Measurements from ENCODE around the gene ACSM6.
"Not testable (repeated sequence)": the region's sequence is repeated elsewhere in the genome, so short reads cannot be mapped to it uniquely, and the experiment has no call there.

Gene ACSM6, protein sequence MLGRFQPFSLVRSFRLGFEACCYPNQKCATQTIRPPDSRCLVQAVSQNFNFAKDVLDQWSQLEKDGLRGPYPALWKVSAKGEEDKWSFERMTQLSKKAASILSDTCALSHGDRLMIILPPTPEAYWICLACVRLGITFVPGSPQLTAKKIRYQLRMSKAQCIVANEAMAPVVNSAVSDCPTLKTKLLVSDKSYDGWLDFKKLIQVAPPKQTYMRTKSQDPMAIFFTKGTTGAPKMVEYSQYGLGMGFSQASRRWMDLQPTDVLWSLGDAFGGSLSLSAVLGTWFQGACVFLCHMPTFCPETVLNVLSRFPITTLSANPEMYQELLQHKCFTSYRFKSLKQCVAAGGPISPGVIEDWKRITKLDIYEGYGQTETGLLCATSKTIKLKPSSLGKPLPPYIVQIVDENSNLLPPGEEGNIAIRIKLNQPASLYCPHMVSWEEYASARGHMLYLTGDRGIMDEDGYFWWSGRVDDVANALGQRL

DNA sequence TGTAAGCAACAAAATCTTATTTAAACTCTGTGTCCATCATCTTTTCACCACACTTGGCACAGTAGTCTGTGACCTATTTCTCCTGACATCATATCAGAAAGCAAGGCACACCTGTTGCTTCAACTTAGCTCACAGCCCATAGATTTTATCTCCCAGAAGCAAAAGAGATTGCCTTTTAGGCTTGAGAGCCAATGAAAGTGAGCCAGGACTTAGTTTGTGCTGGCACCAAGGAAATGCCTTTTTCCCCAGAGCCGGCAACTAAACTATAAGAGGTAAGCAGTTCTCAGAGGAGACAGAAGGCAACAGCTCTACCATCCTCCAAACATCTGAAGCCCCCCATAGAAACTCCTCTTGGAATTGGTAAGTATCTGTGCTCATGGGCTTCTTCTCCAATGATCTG, at the start of gene ACSM6:
ACSM6 (plus strand) TSS at position 295 of the 400 bp plus-strand sequence. CDS start 248 bp downstream, outside the sequence.
- DNase-seq (ENCODE audit: low read depth, low spot score): no peak
- H3K27ac ChIP-seq: no peak within 1 kb of the TSS

- no peak for DNase-seq (ENCODE audit: low read depth, low spot score)
- H3K27ac ChIP-seq: no peak overlapping the region
Measured at GRCh38 chr10:95168694-95169093, 25.3 kb upstream of the ACSM6 start.

GRCh38 chr10:95169522-95169921, 24.5 kb upstream of the ACSM6 start:
- no peak for DNase-seq (ENCODE audit: low read depth, low spot score)
- no peak overlapping the region for H3K27ac ChIP-seq

GRCh38 chr10:95170790-95171189, 23.2 kb upstream of the ACSM6 start:
- no peak for DNase-seq (ENCODE audit: low read depth, low spot score)
- no peak overlapping the region for H3K27ac ChIP-seq

GRCh38 chr10:95171336-95171735, 22.7 kb upstream of the ACSM6 start:
- H3K27ac ChIP-seq: no peak overlapping the region
- DNase-seq (ENCODE audit: low read depth, low spot score): no peak

DNA sequence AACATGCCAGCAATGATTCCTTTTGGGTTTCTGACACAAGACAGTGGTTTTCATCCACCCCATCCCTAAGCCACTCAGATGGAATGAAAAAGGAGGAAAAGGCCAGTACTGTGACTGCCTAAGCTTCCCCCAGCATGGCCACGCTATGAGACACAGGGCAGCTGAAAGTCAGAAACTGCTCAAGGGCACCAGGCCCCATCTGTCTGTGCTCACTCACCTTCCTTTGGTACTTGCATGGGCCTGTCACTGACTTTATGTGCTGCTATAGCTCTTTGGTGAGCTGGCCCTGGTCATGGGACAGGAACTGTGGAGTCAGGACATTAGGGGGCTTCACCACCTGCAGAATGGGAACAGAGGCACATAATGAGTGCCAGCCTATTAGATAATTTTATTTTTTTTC, 21.2 kb upstream of the ACSM6 start:
- peak; percentile 20 for DNase-seq (ENCODE audit: low read depth, low spot score)

GRCh38 chr10:95176101-95176500, 17.9 kb upstream of the ACSM6 start:
- no peak overlapping the region for H3K27ac ChIP-seq
- no peak for DNase-seq (ENCODE audit: low read depth, low spot score)

More for the DNA sequence above, 21.2 kb upstream of the ACSM6 start:
- no peak overlapping the region for H3K27ac ChIP-seq

GRCh38 chr10:95177429-95177828, 16.6 kb upstream of the ACSM6 start:
- no peak overlapping the region for H3K27ac ChIP-seq
- no peak for DNase-seq (ENCODE audit: low read depth, low spot score)

GRCh38 chr10:95178266-95178665, 15.8 kb upstream of the ACSM6 start:
- DNase-seq (ENCODE audit: low read depth, low spot score): no peak
- no peak overlapping the region for H3K27ac ChIP-seq

- DNase-seq (ENCODE audit: low read depth, low spot score): no peak
Measured at GRCh38 chr10:95178797-95179196, 15.2 kb upstream of the ACSM6 start.

DNA sequence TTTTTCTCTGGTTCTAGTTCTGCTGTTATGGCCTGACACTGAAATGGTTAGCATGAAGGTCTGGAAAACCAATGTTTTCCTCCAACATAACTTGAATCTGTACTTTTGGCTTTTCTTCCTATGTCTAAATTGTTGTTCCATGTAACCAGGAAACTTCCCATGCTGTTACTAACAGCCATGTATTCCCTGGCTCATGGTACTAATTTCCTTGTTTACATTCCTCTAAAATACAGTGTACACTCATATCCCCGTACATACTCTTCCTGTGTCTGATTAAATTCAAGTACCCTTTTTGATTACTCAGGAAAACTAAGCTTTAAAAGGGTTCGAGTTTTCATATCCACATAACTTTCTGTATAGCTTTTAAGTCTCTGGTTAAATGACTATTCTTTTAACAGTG, 12.3 kb upstream of the ACSM6 start:
- peak overlapping the region; percentile 6 for H3K27ac ChIP-seq
- no peak for DNase-seq (ENCODE audit: low read depth, low spot score)

More at GRCh38 chr10:95178797-95179196, 15.2 kb upstream of the ACSM6 start:
- no peak overlapping the region for H3K27ac ChIP-seq

- peak; percentile 16 for DNase-seq (ENCODE audit: low read depth, low spot score)
- H3K27ac ChIP-seq: peak overlapping the region; percentile 44
Measured at GRCh38 chr10:95183271-95184230, 10.5 kb upstream of the ACSM6 start.

- H3K27ac ChIP-seq: no peak overlapping the region
- no peak for DNase-seq (ENCODE audit: low read depth, low spot score)
Measured at GRCh38 chr10:95187617-95188016, 6.4 kb upstream of the ACSM6 start.

DNA sequence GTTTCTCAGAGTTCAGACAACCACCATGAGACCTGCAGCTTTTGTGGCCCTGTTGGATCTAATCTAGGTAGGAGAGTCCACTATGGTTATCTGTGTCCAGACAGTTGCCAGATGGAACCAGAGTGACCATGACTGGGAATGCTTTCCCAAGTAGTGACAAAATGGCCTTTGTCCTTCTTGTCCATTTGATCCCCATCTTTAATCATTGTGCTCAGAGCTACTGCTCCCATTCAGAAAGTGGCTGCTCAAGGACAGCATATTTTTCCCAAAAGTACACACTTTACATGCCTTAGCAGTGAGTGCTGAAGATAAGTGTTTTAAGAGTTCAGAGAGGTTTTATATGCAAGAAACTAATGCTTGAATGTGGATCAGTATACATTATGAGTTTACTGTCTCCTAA, 5.4 kb upstream of the ACSM6 start:
- DNase-seq (ENCODE audit: low read depth, low spot score): no peak
- H3K27ac ChIP-seq: no peak overlapping the region

DNA sequence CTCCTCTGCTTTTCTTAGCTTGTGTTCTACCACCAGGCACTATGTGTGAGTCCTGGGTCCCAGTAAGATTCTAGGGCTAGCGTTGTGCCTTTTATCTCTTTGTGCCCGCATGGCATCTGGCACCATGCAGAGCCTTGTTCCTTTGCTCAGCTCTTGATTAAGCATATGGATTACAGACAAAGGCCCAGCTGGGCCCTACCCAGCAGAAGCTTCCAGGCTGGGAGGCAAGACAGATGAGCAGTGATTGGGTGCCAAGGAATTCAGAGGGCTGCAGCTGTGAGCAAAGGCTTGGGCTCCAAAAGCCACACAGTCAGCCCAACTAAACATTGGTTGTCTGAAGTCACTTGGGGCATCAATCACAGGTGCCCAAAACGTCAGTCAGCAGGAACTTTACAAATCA, 2.0 kb downstream of the ACSM6 start:
- DNase-seq (ENCODE audit: low read depth, low spot score): no peak
- no peak overlapping the region for H3K27ac ChIP-seq

DNA sequence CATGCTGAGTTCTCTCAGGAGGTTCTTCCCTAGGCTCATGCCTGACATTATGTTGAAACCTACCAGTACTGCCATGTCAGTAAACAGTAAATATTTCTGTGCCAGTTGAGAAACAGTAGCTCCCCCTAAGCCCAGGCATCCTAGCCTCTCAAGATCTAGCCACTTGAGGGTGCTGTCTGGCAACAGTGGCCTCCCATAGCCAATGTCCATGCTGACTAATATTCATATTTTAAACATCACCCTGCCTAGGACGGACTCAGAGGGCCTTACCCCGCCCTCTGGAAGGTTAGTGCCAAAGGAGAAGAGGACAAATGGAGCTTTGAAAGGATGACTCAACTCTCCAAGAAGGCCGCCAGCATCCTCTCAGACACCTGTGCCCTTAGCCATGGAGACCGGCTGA, 7.7 kb downstream of the ACSM6 start:
- DNase-seq (ENCODE audit: low read depth, low spot score): peak; percentile 46

GRCh38 chr10:95202865-95203264, 8.8 kb downstream of the ACSM6 start:
- not testable (repeated sequence) for H3K27ac ChIP-seq; DNase-seq (ENCODE audit: low read depth, low spot score)

More for the DNA sequence above, 7.7 kb downstream of the ACSM6 start:
- H3K27ac ChIP-seq: no peak overlapping the region

- DNase-seq (ENCODE audit: low read depth, low spot score): no peak
- no peak overlapping the region for H3K27ac ChIP-seq
Measured at GRCh38 chr10:95208702-95209391, 14.8 kb downstream of the ACSM6 start.

DNA sequence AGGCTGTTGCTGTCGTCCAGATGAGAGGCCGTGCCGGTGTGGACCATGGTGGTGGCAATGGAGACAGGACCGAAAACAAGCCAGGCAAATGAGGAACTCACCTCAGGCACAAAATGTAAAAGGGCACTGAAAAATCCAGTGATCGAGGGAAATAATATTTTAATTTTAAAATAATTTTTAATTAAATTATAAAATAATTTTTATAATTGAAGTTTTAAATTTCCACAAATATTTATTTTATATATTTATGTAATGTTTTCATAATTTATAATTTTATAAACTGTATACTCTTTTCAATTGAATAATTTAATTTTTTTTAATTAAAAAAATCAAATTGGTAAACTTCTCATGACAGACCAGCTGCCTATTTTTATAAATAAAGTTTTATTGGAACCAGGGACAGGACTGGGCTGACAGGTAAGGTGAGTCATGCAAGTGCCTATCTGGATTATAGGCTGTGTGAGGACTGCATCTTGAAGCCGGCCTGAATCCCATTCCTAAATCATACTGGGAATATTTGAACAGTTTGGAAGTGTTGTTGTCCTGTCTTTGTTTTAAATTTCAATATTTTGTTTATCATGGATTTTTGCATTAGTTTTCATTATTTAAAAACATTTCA, 15.6 kb downstream of the ACSM6 start:
- no peak for DNase-seq (ENCODE audit: low read depth, low spot score)
- H3K27ac ChIP-seq: no peak overlapping the region

Measured in epithelial cell of prostate (primary cell).